ENCODE data around the gene LY86. TPM values are rescaled to one million over a fixed set of nuclear protein-coding genes. Genes with fewer than 3 reads are reported as not detected.

LY86 gene
- total RNA-seq, 6 donors from 2014 or later: 2.1 to 21.9 (median 9.5) TPM

DNA sequence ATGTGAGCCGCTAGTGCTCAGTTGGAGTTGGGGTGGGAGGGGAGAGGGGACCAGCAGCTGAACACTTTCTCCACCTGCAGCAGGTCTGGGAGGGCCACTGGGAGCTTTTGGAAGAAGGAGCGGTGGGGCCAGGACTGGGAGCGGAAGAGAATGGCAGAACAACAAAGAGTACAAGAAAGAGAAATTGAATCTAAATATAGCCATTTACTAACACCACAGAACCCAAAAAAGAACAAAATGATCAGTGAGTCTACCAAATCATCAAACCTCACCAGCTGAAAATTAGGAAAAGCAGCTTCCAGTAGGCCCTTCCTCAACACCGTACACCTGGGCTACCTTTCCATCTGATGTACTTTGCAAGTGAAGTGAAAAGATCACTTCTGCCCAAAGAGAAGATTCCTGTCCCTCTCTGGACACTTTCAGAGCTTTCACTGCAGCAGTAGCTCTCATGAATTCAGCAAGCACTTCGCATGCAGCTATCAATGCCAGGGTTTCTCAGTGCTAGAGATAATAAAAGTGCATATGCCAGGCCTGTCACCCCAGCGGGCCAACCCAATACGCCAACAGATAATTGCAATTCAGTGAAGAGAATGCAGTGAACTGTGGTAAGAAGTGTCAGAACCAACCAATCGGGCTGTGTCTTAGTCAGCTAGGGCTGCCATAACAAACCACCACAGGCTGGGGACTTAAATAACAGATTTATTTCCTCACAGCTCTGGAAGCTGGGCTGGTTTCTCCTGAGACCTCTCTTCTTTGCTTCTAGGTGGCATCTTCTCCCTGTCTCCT, 597 bp downstream of the LY86 start:
- 74 to 78% methylated on average over 8 of the region's 8 CpGs for WGBS, 2 donors
- peak overlapping the region in 3 of 4 donors; percentile 19 to 28 (median 22) for H3K4me3 ChIP-seq
- peaks cover 4 to 29% (median 15%) of the 10 kb centered on the region in 4 donors for H3K4me1 ChIP-seq
- no peaks in the 10 kb centered on the region for H3K27me3 ChIP-seq
- ATAC-seq (ENCODE audit: low FRiP score in 2 of 2) (no peak), DNase-seq (no peak)
- TF ChIP-seq, protein P1, sequence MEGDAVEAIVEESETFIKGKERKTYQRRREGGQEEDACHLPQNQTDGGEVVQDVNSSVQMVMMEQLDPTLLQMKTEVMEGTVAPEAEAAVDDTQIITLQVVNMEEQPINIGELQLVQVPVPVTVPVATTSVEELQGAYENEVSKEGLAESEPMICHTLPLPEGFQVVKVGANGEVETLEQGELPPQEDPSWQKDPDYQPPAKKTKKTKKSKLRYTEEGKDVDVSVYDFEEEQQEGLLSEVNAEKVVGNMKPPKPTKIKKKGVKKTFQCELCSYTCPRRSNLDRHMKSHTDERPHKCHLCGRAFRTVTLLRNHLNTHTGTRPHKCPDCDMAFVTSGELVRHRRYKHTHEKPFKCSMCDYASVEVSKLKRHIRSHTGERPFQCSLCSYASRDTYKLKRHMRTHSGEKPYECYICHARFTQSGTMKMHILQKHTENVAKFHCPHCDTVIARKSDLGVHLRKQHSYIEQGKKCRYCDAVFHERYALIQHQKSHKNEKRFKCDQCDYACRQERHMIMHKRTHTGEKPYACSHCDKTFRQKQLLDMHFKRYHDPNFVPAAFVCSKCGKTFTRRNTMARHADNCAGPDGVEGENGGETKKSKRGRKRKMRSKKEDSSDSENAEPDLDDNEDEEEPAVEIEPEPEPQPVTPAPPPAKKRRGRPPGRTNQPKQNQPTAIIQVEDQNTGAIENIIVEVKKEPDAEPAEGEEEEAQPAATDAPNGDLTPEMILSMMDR (IDR thresholded peaks at IDR 0.05): no peak
- TF ChIP-seq EP300 (IDR thresholded peaks at IDR 0.05) (no peak), POLR2A (IDR thresholded peaks at IDR 0.05) (no peak), POLR2AphosphoS5 (IDR thresholded peaks at IDR 0.05) (no peak)
- no peaks in the 10 kb centered on the region for H3K36me3 ChIP-seq
- H3K9me3 ChIP-seq: no peaks in the 10 kb centered on the region
- H3K27ac ChIP-seq: peak overlapping the region in 3 of 4 donors; percentile 18 to 72 (median 52)

DNA sequence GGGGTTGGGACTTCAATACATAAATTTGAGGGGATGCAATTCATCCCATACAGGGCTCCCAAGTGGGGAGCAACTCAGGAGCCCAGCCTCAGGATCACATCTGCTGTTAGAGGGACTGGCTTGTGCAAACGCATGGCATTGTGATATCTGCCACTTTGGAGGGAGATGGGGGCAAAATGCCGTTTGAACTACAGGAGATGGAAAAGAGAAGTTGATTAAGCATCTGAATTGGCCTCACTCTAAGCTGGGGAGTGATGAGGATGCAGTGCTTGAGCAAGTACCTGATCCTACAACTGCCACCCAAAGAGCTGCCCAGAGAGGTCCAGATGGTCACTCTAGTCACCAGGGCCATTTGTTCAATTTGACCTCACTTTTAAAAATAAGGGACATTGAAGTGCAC, 2.0 kb downstream of the LY86 start:
- no peak for ATAC-seq (ENCODE audit: low FRiP score in 2 of 2)
- H3K27ac ChIP-seq: no peak overlapping the region

DNA sequence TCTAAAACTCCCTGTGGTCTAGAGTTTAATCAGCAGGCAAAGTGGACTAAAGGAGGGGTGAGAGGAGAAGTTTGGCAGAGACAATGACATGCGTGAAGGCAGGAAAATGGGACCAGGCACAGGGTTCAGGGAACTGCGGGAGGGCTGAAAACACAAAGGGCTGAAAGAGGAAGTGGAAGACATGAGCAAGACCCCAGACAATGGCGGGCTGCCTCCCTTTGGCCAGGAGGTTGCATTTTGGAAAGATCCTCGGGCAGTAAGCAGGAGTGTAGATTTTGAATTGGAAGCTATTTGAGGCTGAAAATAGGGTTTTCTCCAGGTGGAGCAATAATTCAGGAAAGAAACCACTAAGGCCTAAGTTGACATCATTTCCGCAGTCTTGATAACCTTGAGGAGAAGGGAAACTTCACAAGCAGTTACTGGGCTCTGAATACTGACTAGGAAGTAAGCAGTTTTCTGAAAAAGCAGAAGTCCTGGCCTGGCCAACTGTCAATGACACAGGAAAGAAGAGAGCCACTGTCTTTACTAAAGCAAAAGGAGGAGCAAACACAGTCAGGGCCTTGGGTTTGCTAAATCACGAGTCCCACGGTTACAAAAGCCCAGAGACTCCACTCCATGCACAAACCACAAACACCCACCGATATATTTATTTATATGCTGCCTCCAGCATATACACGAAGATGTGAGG, 3.4 kb downstream of the LY86 start:
- no peak overlapping the region for H3K4me3 ChIP-seq
- DNase-seq: peak in 1 of 2 donors; percentile 66
- TF ChIP-seq POLR2A (IDR thresholded peaks at IDR 0.05) (peak in 1 of 4 donors; percentile 22), POLR2AphosphoS5 (IDR thresholded peaks at IDR 0.05) (no peak)
- H3K4me1 ChIP-seq: peaks cover 14 to 43% (median 26%) of the 10 kb centered on the region in 4 donors
- ATAC-seq (ENCODE audit: low FRiP score in 2 of 2): peak; percentile 80 to 87
- H3K27me3 ChIP-seq: no peaks in the 10 kb centered on the region
- H3K9me3 ChIP-seq: no peaks in the 10 kb centered on the region
- peak overlapping the region; percentile 59 to 76 (median 69) for H3K27ac ChIP-seq
- WGBS, 2 donors: 62 to 67% methylated on average over 9 of the region's 9 CpGs
- no peaks in the 10 kb centered on the region for H3K36me3 ChIP-seq

More for the DNA sequence above, 2.0 kb downstream of the LY86 start:
- TF ChIP-seq, protein P1 (IDR thresholded peaks at IDR 0.05): no peak
- TF ChIP-seq POLR2A (IDR thresholded peaks at IDR 0.05) (no peak), EP300 (IDR thresholded peaks at IDR 0.05) (no peak), POLR2AphosphoS5 (IDR thresholded peaks at IDR 0.05) (no peak)
- H3K9me3 ChIP-seq: no peaks in the 10 kb centered on the region
- H3K4me1 ChIP-seq: peaks cover 4 to 30% (median 16%) of the 10 kb centered on the region in 4 donors
- no peaks in the 10 kb centered on the region for H3K27me3 ChIP-seq
- H3K36me3 ChIP-seq: no peaks in the 10 kb centered on the region
- no peak for DNase-seq
- 65 to 81% methylated on average over 2 of the region's 2 CpGs for WGBS, 2 donors
- H3K4me3 ChIP-seq: no peak overlapping the region

DNA sequence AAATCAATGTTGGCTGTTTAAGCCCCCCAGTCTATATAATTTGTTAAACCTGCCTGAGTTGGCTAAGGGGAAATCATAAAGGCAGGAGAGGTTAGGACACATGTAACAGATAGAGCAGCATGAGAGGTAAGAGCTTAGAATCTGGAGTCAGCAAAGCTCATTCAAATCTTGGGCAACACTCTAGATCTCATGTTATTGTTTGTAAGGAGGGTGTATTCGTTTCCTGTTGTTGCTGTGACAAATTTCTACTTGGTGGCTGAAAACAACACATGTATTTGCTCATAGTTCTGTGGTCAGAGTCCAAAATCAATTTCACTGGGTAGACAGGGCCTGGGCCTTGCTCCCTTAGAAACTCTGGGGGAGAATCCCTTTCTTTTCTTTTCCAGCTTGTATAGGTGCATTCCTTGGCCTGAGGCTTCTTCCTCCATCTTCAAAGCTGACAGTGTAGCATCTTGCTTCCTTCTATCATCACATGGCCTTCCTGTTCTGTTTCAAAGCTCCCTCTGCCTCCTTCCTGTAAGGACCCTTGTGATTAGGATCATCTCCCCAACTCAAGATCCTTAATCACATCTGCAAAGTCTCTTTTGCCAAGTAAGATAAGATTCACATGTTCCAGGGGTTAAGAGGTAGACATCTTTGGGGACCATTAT, 4.4 kb downstream of the LY86 start:
- no peak for DNase-seq
- TF ChIP-seq POLR2AphosphoS5 (IDR thresholded peaks at IDR 0.05) (no peak), POLR2A (IDR thresholded peaks at IDR 0.05) (no peak), EP300 (IDR thresholded peaks at IDR 0.05) (no peak)
- TF ChIP-seq, protein P1 (IDR thresholded peaks at IDR 0.05): no peak

More for the DNA sequence above, 4.4 kb downstream of the LY86 start:
- peaks cover 21 to 48% (median 31%) of the 10 kb centered on the region in 4 donors for H3K4me1 ChIP-seq
- no peaks in the 10 kb centered on the region for H3K27me3 ChIP-seq
- no peak overlapping the region for H3K4me3 ChIP-seq
- 38 to 73% methylated on average over 1 of the region's 1 CpG for WGBS, 2 donors
- H3K27ac ChIP-seq: peak overlapping the region; percentile 59 to 76 (median 69)
- no peaks in the 10 kb centered on the region for H3K9me3 ChIP-seq
- ATAC-seq (ENCODE audit: low FRiP score in 2 of 2): no peak
- H3K36me3 ChIP-seq: no peaks in the 10 kb centered on the region

Measured in upper lobe of left lung (tissue), 6 donors.